Epithelial cell of proximal tubule (primary cell): ENCODE results near the gene SERPINE1. TPM values are rescaled to one million over a fixed set of nuclear protein-coding genes. Genes with fewer than 3 reads are reported as not detected.
"Not testable (repeated sequence)": the region's sequence is repeated elsewhere in the genome, so short reads cannot be mapped to it uniquely, and the experiment has no call there.

ENCODE experiments used
- DNase-seq: peaks from one replicate; pipeline ENCODE4 v3.0.0-alpha.2; 2011; ENCODE audit warnings: low read depth
- H3K4me3 ChIP-seq: 2 replicates; pipeline ENCODE4 v1.5.1; 2011; ENCODE audit warnings: low read depth, mild to moderate bottlenecking, low read length
- total RNA-seq: library from RNA; depleted of rRNA; stranded (reverse); fragments of >200 nt; gene quantifications from 2 replicates; pipeline ENCODE4 v1.2.3, GENCODE V29; 2015
- TF ChIP-seq, protein P1 (sequence below): conservative IDR thresholded peaks from 2 replicates; pipeline ENCODE4 v1.5.1; 2012; ENCODE audit warnings: low read depth, mild to moderate bottlenecking, low read length

Gene SERPINE1
- total RNA-seq, 1 donor from 2014 or later = 249 TPM

DNA sequence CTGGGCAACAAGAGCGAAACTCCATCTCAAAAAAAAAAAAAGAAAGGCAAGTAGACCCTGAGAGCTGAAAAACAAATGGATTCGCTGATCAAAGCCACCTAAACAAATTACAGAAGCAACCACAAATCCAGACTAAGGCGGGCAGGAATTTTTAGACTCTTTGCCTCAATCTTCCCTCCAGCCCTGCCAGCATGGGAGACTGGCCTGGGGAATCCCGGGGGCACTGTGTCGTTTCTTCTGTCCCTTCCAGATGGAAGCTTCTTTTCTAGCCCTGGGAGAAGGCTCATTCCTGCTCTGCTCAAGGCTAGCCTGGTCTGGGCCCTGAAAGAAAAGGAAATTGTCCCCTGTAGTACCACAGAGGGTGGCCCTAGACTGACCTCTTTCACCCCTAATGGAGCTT, 15.6 kb upstream of the SERPINE1 start:
- H3K4me3 ChIP-seq = no peak overlapping the region
- no peak for DNase-seq
- TF ChIP-seq, protein P1, sequence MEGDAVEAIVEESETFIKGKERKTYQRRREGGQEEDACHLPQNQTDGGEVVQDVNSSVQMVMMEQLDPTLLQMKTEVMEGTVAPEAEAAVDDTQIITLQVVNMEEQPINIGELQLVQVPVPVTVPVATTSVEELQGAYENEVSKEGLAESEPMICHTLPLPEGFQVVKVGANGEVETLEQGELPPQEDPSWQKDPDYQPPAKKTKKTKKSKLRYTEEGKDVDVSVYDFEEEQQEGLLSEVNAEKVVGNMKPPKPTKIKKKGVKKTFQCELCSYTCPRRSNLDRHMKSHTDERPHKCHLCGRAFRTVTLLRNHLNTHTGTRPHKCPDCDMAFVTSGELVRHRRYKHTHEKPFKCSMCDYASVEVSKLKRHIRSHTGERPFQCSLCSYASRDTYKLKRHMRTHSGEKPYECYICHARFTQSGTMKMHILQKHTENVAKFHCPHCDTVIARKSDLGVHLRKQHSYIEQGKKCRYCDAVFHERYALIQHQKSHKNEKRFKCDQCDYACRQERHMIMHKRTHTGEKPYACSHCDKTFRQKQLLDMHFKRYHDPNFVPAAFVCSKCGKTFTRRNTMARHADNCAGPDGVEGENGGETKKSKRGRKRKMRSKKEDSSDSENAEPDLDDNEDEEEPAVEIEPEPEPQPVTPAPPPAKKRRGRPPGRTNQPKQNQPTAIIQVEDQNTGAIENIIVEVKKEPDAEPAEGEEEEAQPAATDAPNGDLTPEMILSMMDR = no peak

DNA sequence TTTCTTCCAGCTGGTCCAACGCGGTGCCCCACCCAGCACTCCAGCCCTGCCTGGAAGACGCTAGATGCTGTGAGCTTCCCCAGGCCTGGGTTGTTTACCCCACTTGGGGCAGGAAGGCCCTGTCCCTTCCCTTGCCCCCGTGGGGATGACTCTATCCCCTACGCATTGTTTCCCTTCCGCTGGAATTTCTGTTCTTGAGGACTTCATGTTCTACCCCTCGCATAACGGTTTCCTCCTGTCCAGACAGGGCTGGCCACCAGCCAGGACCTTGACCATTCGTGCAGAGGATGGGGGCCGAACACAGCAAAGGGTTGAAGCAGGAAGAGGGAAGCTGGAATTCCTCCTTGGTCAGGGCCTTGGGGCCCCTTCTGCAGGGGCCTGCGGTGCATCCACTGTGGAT, 14.7 kb upstream of the SERPINE1 start:
- TF ChIP-seq, protein P1 = no peak
- no peak overlapping the region for H3K4me3 ChIP-seq
- peak; percentile 67 for DNase-seq

DNA sequence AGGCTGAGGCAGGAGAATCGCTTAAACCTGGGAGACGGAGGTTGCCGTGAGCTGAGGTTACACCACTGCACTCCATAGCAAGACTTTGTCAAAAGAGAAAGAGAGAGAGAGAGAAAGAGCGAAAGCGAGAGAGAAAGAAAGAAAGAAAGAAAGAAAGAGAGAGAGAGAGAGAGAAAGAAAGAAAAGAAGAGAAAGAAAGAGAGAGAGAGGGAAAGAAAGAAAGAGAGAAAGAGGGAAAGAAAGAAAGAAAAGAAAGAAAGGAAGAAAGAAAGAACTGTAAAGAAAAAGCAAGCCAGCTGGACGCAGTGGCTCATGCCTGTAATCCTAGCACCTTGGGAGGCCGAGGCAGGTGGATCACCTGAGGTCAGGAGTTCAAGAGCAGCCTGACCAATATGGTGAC, 13.8 kb upstream of the SERPINE1 start:
- DNase-seq, H3K4me3 ChIP-seq: not testable (repeated sequence)

DNA sequence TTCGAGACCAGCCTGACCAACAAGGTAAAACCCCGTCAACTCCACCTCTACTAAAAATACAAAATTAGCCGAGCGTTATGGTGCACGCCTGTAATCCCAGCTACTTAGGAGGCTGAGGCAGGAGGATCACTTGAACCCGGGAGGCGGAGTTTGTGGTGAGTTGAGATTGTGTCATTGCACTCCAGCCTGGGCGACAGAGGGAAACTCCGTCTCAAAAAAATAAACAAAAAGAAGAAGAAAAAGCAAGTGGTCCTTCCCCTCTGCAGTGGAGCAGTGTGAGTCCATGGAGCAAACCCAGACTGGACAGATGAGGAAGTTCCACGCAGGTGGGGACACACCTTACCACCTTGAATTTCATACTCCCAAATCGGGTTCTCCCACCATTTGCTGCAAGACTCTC, 13.1 kb upstream of the SERPINE1 start:
- no peak overlapping the region for H3K4me3 ChIP-seq
- no peak for DNase-seq
- TF ChIP-seq, protein P1 = no peak

DNA sequence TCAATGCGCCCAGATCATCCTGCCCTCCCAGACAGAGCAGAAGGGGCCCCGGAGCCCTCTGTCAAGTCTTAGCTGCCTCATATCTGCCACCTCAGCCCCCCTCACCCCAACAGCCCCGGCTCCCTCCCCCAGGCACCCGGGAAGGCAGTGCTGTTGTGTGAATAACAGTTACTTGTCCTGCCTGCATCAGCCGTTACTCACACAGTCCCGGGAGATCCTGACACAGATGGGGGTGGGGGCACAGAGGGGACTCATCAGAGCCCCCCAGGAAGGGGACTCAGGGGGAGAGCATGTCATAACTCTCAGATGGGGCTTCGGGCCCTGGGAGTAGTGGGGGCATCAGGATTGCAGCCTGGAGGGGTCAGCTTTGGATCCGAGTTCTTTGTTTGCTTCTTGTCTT, 12.4 kb upstream of the SERPINE1 start:
- DNase-seq = no peak
- TF ChIP-seq, protein P1 = no peak
- no peak overlapping the region for H3K4me3 ChIP-seq

DNA sequence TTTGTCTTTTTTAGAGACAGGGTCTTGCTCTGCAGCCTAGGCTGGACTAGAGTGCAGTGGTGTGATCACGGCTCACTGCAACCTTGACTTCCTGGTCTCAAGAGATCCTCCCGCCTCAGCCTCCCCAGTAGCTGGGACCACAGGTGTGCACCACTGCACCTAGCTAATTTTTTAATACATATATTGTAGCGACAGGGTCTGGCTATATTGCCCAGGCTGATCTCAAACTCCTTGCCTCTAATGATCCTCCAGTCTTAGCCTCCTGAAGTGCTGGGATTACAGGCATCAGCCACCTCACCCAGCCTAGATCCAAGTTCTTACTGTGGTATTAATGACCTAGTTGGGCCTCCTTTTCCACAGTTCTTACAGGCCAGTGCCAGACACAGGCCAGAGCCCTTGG, 11.7 kb upstream of the SERPINE1 start:
- TF ChIP-seq, protein P1 = no peak

DNA sequence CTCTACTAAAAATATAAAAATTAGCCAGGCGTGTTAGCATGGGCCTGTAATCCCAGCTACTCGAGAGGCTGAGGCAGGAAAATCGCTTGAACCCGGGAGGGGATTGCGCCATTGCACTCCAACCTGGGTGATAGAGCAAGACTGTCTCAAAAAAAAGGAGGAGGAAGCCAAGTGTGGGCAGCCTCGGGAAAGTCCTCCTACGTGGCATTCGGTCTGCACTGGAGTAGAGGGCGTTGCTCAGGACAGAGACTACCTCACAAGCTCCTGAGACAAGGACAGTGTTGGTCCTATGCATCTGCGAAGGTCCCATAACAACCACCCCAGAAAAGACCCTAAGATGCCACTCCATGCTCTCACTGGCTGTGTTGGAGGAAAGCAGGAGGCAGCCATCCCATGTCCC, 10.0 kb upstream of the SERPINE1 start:
- TF ChIP-seq, protein P1 = no peak
- no peak for DNase-seq
- no peak overlapping the region for H3K4me3 ChIP-seq

More for the DNA sequence above, 11.7 kb upstream of the SERPINE1 start:
- DNase-seq = no peak
- H3K4me3 ChIP-seq = no peak overlapping the region

DNA sequence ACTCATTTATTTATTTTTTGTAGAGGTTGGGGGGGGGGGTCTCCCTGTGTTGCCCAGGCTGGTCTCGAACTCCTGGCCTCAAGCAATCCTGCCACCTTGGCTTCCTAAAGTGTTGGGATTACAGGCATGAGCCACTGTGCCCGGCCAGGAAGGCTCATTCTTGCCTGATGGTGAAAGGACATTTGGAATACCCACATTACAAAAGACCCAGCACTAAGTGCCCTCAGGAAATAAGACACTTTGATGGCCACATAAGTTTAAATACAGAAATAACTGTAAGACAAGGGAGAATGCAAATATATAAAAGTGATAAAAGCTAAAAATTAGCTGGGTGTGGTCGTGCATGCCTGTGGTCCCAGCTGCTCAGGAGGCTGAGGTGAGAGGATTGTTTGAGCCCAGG, 8.0 kb upstream of the SERPINE1 start:
- no peak overlapping the region for H3K4me3 ChIP-seq
- no peak for DNase-seq
- TF ChIP-seq, protein P1 = no peak
